ENCODE results near the gene DDX51. TPM values are rescaled to one million over a fixed set of nuclear protein-coding genes. Genes with fewer than 3 reads are reported as not detected.

The DDX51 gene
- total and polyA plus RNA-seq, 4 donors = 2.5 to 7.5 (median 5.5) TPM

DNA sequence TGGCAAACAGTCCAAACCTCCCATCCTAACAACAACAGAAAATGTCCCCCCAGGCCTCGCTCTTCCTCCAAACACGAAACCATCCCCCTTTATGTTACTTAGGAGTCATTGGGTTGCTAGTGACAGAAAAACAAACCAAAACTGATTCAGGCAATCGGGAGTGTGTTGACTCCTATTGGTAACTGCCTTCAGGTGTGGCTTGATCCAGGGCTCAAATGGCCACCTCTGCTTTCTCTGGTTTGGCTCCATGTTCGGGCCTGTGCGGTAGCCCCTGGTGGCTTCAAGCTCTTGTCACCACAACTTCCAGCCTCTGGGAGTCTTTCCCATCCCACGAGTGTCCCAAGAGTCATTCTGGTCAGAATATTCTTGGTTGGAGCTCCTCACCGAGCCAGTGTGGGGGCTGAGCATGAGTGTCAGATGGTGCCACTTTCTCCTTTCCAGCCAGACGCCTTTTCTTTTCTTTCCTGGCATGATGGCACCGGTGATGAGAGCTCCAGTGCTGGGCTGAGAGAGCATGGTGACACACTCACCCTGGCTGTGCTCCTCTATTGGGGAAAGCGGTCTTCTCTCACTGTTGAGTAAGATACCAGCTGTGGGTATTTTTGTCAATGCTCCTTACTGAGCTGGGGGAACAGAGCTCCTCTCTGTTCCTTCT is 38.7 kb upstream of the DDX51 start:
- peaks cover 0 to 5% (median 0%) of the 10 kb centered on the region in 4 donors for H3K27me3 ChIP-seq (ENCODE audit: control insufficient read depth in 4 of 4, insufficient read depth in 4 of 4, low read length in 3 of 4)
- 76% methylated on average over 10 of the region's 10 CpGs for WGBS
- DNase-seq (ENCODE audit: low spot score) = no peak
- H3K4me1 ChIP-seq (ENCODE audit: control insufficient read depth in 4 of 4, insufficient read depth in 4 of 4, low read length in 3 of 4) = no peaks in the 10 kb centered on the region
- peaks cover 0 to 3% (median 1%) of the 10 kb centered on the region in 4 donors for H3K9me3 ChIP-seq (ENCODE audit: control insufficient read depth in 4 of 4, low read length in 3 of 4)
- no peak overlapping the region for H3K4me3 ChIP-seq (ENCODE audit: low read depth in 1 of 3, low read length in 3 of 3)
- no peak for TF ChIP-seq HNF4A (conservative IDR thresholded peaks at IDR 0.05)
- TF ChIP-seq NR2F2 (IDR thresholded peaks at IDR 0.05) = no peak
- TF ChIP-seq, protein P1, sequence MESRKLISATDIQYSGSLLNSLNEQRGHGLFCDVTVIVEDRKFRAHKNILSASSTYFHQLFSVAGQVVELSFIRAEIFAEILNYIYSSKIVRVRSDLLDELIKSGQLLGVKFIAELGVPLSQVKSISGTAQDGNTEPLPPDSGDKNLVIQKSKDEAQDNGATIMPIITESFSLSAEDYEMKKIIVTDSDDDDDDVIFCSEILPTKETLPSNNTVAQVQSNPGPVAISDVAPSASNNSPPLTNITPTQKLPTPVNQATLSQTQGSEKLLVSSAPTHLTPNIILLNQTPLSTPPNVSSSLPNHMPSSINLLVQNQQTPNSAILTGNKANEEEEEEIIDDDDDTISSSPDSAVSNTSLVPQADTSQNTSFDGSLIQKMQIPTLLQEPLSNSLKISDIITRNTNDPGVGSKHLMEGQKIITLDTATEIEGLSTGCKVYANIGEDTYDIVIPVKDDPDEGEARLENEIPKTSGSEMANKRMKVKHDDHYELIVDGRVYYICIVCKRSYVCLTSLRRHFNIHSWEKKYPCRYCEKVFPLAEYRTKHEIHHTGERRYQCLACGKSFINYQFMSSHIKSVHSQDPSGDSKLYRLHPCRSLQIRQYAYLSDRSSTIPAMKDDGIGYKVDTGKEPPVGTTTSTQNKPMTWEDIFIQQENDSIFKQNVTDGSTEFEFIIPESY (IDR thresholded peaks at IDR 0.05) = no peak
- TF ChIP-seq, protein P2, sequence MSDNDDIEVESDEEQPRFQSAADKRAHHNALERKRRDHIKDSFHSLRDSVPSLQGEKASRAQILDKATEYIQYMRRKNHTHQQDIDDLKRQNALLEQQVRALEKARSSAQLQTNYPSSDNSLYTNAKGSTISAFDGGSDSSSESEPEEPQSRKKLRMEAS (IDR thresholded peaks at IDR 0.05) = no peak
- TF ChIP-seq, protein P3, sequence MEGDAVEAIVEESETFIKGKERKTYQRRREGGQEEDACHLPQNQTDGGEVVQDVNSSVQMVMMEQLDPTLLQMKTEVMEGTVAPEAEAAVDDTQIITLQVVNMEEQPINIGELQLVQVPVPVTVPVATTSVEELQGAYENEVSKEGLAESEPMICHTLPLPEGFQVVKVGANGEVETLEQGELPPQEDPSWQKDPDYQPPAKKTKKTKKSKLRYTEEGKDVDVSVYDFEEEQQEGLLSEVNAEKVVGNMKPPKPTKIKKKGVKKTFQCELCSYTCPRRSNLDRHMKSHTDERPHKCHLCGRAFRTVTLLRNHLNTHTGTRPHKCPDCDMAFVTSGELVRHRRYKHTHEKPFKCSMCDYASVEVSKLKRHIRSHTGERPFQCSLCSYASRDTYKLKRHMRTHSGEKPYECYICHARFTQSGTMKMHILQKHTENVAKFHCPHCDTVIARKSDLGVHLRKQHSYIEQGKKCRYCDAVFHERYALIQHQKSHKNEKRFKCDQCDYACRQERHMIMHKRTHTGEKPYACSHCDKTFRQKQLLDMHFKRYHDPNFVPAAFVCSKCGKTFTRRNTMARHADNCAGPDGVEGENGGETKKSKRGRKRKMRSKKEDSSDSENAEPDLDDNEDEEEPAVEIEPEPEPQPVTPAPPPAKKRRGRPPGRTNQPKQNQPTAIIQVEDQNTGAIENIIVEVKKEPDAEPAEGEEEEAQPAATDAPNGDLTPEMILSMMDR (IDR thresholded peaks at IDR 0.05; ENCODE audit: low read depth, low read length, missing input control) = no peak
- TF ChIP-seq, protein P4, sequence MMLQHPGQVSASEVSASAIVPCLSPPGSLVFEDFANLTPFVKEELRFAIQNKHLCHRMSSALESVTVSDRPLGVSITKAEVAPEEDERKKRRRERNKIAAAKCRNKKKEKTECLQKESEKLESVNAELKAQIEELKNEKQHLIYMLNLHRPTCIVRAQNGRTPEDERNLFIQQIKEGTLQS (IDR thresholded peaks at IDR 0.05) = no peak
- TF ChIP-seq SP1 (IDR thresholded peaks at IDR 0.05) = no peak
- no peak for TF ChIP-seq RXRA (IDR thresholded peaks at IDR 0.05)
- no peak for TF ChIP-seq EGR1 (IDR thresholded peaks at IDR 0.05; ENCODE audit: low read depth in 2 of 2)
- TF ChIP-seq YY1 (IDR thresholded peaks at IDR 0.05) = no peak
- no peak for TF ChIP-seq TAF1 (conservative IDR thresholded peaks at IDR 0.05)
- no peak for TF ChIP-seq FOXA1 (IDR thresholded peaks at IDR 0.05)
- TF ChIP-seq JUND (IDR thresholded peaks at IDR 0.05) = no peak
- TF ChIP-seq, protein P5, sequence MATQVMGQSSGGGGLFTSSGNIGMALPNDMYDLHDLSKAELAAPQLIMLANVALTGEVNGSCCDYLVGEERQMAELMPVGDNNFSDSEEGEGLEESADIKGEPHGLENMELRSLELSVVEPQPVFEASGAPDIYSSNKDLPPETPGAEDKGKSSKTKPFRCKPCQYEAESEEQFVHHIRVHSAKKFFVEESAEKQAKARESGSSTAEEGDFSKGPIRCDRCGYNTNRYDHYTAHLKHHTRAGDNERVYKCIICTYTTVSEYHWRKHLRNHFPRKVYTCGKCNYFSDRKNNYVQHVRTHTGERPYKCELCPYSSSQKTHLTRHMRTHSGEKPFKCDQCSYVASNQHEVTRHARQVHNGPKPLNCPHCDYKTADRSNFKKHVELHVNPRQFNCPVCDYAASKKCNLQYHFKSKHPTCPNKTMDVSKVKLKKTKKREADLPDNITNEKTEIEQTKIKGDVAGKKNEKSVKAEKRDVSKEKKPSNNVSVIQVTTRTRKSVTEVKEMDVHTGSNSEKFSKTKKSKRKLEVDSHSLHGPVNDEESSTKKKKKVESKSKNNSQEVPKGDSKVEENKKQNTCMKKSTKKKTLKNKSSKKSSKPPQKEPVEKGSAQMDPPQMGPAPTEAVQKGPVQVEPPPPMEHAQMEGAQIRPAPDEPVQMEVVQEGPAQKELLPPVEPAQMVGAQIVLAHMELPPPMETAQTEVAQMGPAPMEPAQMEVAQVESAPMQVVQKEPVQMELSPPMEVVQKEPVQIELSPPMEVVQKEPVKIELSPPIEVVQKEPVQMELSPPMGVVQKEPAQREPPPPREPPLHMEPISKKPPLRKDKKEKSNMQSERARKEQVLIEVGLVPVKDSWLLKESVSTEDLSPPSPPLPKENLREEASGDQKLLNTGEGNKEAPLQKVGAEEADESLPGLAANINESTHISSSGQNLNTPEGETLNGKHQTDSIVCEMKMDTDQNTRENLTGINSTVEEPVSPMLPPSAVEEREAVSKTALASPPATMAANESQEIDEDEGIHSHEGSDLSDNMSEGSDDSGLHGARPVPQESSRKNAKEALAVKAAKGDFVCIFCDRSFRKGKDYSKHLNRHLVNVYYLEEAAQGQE (IDR thresholded peaks at IDR 0.05) = no peak
- no peak for TF ChIP-seq RAD21 (IDR thresholded peaks at IDR 0.05)
- no peak for TF ChIP-seq HNF4G (IDR thresholded peaks at IDR 0.05)
- no peak overlapping the region for H3K27ac ChIP-seq (ENCODE audit: low read depth in 1 of 2, low read length in 2 of 2)
- no peak overlapping the region for H3K9ac ChIP-seq (ENCODE audit: low read depth in 1 of 2, low read length in 2 of 2)
- no peaks in the 10 kb centered on the region for H3K36me3 ChIP-seq (ENCODE audit: control insufficient read depth in 4 of 4, insufficient read depth in 3 of 4, low read depth in 1 of 4, low read length in 3 of 4)

Measured in liver (tissue), 9 donors.